Hepatocyte (in vitro differentiated cells): ENCODE measurements around the gene ARPP21. TPM values are rescaled to one million over a fixed set of nuclear protein-coding genes. Genes with fewer than 3 reads are reported as not detected.

Experiments
- DNase-seq: peaks from one replicate; pipeline ENCODE4 v3.0.0-alpha.2; 2016; ENCODE audit warnings: low spot score
- H2AFZ ChIP-seq: fragments of 200-600 bp; sonication (generic); 2 replicates; pipeline ENCODE4 v1.6.0; 2016; ENCODE audit warnings: antibody characterized with exemption, mild to moderate bottlenecking
- H3K27ac ChIP-seq: fragments of 200-600 bp; sonication (generic); 2 replicates; pipeline ENCODE4 v1.5.1; 2016; ENCODE audit warnings: mild to moderate bottlenecking
- H3K27me3 ChIP-seq: fragments of 200-600 bp; sonication (generic); 2 replicates; pipeline ENCODE4 v1.6.1; 2016
- H3K36me3 ChIP-seq: fragments of 200-600 bp; sonication (generic); replicated peaks from 2 replicates; pipeline ENCODE4 v1.5.1; 2016; ENCODE audit warnings: low read depth; ENCODE audit not compliant: insufficient read depth
- H3K4me1 ChIP-seq: fragments of 200-600 bp; sonication (generic); 2 replicates; pipeline ENCODE4 v1.5.1; 2016; ENCODE audit warnings: mild to moderate bottlenecking, moderate library complexity; ENCODE audit not compliant: insufficient read depth
- H3K4me2 ChIP-seq: fragments of 200-600 bp; sonication (generic); 2 replicates; pipeline ENCODE4 v1.6.0; 2016
- H3K4me3 ChIP-seq: fragments of 200-600 bp; sonication (generic); 2 replicates; pipeline ENCODE4 v1.5.1; 2016; ENCODE audit warnings: mild to moderate bottlenecking
- H3K79me2 ChIP-seq: fragments of 200-600 bp; sonication (generic); 2 replicates; pipeline ENCODE4 v1.6.0; 2017; ENCODE audit warnings: mild to moderate bottlenecking
- H3K9me2 ChIP-seq: fragments of 200-600 bp; sonication (generic); replicated peaks from 2 replicates; pipeline ENCODE4 v1.6.0; 2017; ENCODE audit warnings: mild to moderate bottlenecking; ENCODE audit not compliant: insufficient read depth
- H3K9me3 ChIP-seq: fragments of 200-600 bp; sonication (generic); 2 replicates; pipeline ENCODE4 v1.5.1; 2016; ENCODE audit warnings: low read depth, mild to moderate bottlenecking
- H4K20me1 ChIP-seq: fragments of 200-600 bp; sonication (generic); 2 replicates; pipeline ENCODE4 v1.6.0; 2016; ENCODE audit warnings: mild to moderate bottlenecking; ENCODE audit not compliant: insufficient read depth, poor library complexity, severe bottlenecking
- EZH2 ChIP-seq: fragments of 200-600 bp; sonication (generic); IDR thresholded peaks from 2 replicates; pipeline ENCODE4 v1.6.1; 2016; ENCODE audit warnings: antibody characterized with exemption, mild to moderate bottlenecking, borderline replicate concordance
- EZH2phosphoT487 ChIP-seq: fragments of 200-600 bp; sonication (generic); IDR thresholded peaks from one replicate; pipeline ENCODE4 v1.6.1; 2018; ENCODE audit warnings: antibody characterized with exemption, mild to moderate bottlenecking, low read depth, moderate library complexity; ENCODE audit not compliant: unreplicated experiment, severe bottlenecking
- WGBS: methylation state at CpG from one replicate; pipeline ENCODE4 v1.1.6; 2016; ENCODE audit warnings: low lambda C conversion rate; ENCODE audit errors: missing lambda C conversion rate; 5-methylcytosine and 5-hydroxymethylcytosine counted together
- polyA plus RNA-seq: library from polyadenylated mRNA; unstranded; fragments of >200 nt; fragmentation: Nextera tagmentation; extraction: Ambion mirVana; gene quantifications from 2 replicates; pipeline ENCODE4 v1.2.1, GENCODE V29; 2016
- total RNA-seq: library from RNA; depleted of rRNA; stranded (reverse); fragments of >200 nt; gene quantifications from 2 replicates; pipeline ENCODE4 v1.2.3, GENCODE V29; 2014
- TF ChIP-seq, protein P1 (sequence below): fragments of 200-600 bp; sonication (generic); IDR thresholded peaks from 2 replicates; pipeline ENCODE4 v1.5.1; 2016; ENCODE audit warnings: antibody characterized with exemption, mild to moderate bottlenecking; ENCODE audit not compliant: poor library complexity

ARPP21 gene
- total and polyA plus RNA-seq, 2 experiments from 2014 or later = 0.19 TPM; not detected in 1

DNA sequence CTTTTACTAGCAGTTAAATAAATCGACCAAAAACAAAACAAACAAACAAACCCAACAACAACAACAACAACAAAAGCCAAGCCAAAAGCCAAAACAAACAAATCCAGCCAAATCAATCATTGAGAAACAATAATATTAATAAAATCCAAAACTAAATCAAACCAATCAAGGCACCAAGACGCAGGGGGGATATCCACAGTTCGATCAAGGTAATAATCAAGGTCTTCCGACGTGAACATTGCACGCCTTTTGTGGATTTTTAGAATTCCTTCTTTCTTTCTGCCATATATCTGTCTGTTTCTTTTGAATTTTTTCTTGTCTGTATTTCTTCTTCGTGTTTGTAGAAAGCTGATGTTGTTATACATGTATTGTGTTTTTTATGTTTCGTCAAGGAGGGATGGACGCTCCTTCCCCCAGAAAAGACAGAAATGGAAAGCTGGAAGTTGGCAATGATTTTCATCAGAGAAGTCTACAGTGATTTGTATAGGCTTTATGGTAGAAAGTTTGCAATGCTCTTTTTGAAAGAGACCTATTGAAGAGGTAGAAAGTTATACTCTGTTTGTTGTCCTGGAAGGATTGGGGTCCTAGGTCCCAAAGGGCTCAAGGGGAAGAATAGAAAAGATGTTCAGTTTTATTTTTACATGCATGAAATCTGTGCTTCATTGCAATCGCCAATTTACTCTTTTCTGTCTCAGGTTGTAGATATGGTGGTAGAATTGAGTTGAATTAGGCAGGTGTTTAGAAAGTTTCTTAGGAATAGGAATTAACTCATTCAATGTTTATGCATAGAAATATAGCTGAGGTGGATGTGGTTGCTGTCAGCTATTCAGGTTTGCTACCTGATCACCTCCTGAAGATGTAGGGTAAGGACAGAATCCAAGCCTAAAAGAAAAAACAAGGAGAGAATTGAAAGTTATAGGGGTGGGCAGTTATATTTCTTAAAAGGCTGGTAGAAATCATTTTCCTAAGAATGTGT lies 1.2 kb downstream of the ARPP21 start:
- H3K27ac ChIP-seq = no peak overlapping the region
- 58% methylated on average over 10 of the region's 10 CpGs for WGBS
- DNase-seq = no peak
- no peaks in the 10 kb centered on the region for H4K20me1 ChIP-seq
- peak; percentile 86 for TF ChIP-seq EZH2
- no peak for TF ChIP-seq EZH2phosphoT487
- no peaks in the 10 kb centered on the region for H3K9me3 ChIP-seq
- H3K4me1 ChIP-seq = peaks cover 3% of the 10 kb centered on the region
- H3K9me2 ChIP-seq = no peaks in the 10 kb centered on the region
- H2AFZ ChIP-seq = peak overlapping the region; percentile 67
- peaks cover 68% of the 10 kb centered on the region for H3K27me3 ChIP-seq
- no peaks in the 10 kb centered on the region for H3K79me2 ChIP-seq
- peak overlapping the region; percentile 98 for H3K4me2 ChIP-seq
- no peak overlapping the region for H3K4me3 ChIP-seq
- H3K36me3 ChIP-seq = no peaks in the 10 kb centered on the region

DNA sequence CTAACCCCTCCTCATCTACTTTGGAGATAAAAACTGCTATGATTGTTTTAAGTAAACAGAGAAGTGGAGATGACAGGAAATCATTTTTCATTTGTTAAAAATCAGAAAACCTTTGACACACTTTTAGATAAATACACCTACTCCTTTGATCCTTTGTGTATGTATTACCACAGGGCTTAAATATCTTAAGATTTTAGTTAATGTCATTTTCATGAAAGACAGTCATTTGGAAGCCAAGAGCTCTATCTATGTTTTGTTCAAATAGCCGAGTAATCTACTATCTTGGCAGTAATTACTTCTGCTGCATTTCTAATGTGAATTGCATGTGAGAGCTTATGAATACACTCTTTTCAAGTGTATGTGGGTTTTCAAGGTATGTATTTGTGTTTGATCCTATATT lies 2.0 kb downstream of the ARPP21 start:
- H2AFZ ChIP-seq = no peak overlapping the region
- H3K4me3 ChIP-seq = no peak overlapping the region
- no peak overlapping the region for H3K27ac ChIP-seq
- H3K27me3 ChIP-seq = peaks cover 68% of the 10 kb centered on the region
- no peaks in the 10 kb centered on the region for H3K79me2 ChIP-seq
- H3K9me3 ChIP-seq = no peaks in the 10 kb centered on the region
- 67% methylated on average over 1 of the region's 1 CpG for WGBS
- H3K4me1 ChIP-seq = peaks cover 3% of the 10 kb centered on the region
- TF ChIP-seq EZH2 (no peak), EZH2phosphoT487 (no peak)
- TF ChIP-seq, protein P1, sequence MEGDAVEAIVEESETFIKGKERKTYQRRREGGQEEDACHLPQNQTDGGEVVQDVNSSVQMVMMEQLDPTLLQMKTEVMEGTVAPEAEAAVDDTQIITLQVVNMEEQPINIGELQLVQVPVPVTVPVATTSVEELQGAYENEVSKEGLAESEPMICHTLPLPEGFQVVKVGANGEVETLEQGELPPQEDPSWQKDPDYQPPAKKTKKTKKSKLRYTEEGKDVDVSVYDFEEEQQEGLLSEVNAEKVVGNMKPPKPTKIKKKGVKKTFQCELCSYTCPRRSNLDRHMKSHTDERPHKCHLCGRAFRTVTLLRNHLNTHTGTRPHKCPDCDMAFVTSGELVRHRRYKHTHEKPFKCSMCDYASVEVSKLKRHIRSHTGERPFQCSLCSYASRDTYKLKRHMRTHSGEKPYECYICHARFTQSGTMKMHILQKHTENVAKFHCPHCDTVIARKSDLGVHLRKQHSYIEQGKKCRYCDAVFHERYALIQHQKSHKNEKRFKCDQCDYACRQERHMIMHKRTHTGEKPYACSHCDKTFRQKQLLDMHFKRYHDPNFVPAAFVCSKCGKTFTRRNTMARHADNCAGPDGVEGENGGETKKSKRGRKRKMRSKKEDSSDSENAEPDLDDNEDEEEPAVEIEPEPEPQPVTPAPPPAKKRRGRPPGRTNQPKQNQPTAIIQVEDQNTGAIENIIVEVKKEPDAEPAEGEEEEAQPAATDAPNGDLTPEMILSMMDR = no peak
- no peaks in the 10 kb centered on the region for H3K36me3 ChIP-seq
- no peaks in the 10 kb centered on the region for H3K9me2 ChIP-seq
- H4K20me1 ChIP-seq = no peaks in the 10 kb centered on the region
- no peak for DNase-seq
- no peak overlapping the region for H3K4me2 ChIP-seq

DNA sequence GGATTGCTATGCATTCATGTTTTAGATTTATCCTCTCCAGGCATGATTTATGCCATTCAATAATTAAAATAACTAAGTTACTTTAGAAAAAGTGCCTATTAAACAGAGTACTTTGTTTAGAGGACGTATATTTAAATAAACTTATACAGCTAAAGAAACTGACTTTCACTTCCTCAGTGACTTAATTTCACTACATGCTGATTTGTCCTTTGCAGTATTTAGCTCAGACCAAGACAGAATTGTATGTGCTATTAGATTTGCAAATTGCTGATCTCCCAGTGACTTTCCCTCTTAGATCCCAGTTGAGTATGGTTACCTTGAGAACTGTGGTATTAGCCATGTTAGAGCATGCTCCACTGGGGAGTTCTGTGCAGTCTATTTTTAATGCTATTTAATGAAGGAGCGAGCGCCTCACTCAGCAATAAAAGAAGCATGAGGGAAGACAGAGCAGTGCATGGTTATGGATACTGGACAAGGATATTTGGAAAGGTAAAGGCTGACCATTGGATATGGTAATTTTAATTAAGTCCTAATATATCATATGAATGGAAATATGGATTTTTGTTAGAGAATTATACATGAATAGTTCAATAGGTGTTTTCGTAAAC lies 2.7 kb downstream of the ARPP21 start:
- peaks cover 3% of the 10 kb centered on the region for H3K4me1 ChIP-seq
- no peak overlapping the region for H3K27ac ChIP-seq
- H4K20me1 ChIP-seq = no peaks in the 10 kb centered on the region
- TF ChIP-seq, protein P1 = no peak
- no peak overlapping the region for H2AFZ ChIP-seq
- WGBS = 90% methylated on average over 4 of the region's 4 CpGs
- no peak for DNase-seq
- no peak overlapping the region for H3K4me3 ChIP-seq
- peaks cover 63% of the 10 kb centered on the region for H3K27me3 ChIP-seq
- H3K9me2 ChIP-seq = no peaks in the 10 kb centered on the region
- no peak overlapping the region for H3K4me2 ChIP-seq
- no peaks in the 10 kb centered on the region for H3K79me2 ChIP-seq
- H3K36me3 ChIP-seq = no peaks in the 10 kb centered on the region
- H3K9me3 ChIP-seq = no peaks in the 10 kb centered on the region

DNA sequence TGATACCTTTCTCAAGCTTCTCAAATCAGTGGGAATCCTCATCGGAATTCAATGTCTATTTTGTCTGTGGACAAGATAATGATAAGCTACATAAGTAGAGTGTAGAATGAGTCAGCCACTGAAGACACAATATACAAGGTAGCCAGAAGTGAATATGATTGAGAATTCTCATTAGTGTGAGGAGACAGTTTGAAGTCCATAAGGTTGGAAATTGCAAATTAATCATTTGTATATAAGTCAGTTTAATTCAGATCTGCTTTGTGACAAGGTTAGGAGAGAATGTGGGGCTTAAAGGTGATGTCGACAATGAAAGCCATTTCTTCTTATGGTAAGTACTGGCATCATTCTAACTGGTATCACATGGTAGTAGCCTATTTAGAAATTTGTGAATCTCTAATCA lies 4.2 kb downstream of the ARPP21 start:
- H3K4me3 ChIP-seq = no peak overlapping the region
- 75% methylated on average over 2 of the region's 2 CpGs for WGBS
- H3K9me2 ChIP-seq = no peaks in the 10 kb centered on the region
- H3K4me2 ChIP-seq = no peak overlapping the region
- H3K9me3 ChIP-seq = no peaks in the 10 kb centered on the region
- peaks cover 3% of the 10 kb centered on the region for H3K4me1 ChIP-seq
- H3K36me3 ChIP-seq = no peaks in the 10 kb centered on the region
- H3K79me2 ChIP-seq = no peaks in the 10 kb centered on the region
- H4K20me1 ChIP-seq = no peaks in the 10 kb centered on the region
- H3K27ac ChIP-seq = no peak overlapping the region
- TF ChIP-seq EZH2phosphoT487 (no peak), EZH2 (no peak)
- TF ChIP-seq, protein P1 = no peak
- no peak for DNase-seq
- H2AFZ ChIP-seq = no peak overlapping the region
- H3K27me3 ChIP-seq = peaks cover 52% of the 10 kb centered on the region
